NCI-H1048 (cell line): Measurements from ENCODE around the gene TMPRSS6.

Experiments
- DNase-seq: peaks from one replicate; lab custom pipeline; 2025; lab: John Stamatoyannopoulos, UW

The TMPRSS6 gene

DNA sequence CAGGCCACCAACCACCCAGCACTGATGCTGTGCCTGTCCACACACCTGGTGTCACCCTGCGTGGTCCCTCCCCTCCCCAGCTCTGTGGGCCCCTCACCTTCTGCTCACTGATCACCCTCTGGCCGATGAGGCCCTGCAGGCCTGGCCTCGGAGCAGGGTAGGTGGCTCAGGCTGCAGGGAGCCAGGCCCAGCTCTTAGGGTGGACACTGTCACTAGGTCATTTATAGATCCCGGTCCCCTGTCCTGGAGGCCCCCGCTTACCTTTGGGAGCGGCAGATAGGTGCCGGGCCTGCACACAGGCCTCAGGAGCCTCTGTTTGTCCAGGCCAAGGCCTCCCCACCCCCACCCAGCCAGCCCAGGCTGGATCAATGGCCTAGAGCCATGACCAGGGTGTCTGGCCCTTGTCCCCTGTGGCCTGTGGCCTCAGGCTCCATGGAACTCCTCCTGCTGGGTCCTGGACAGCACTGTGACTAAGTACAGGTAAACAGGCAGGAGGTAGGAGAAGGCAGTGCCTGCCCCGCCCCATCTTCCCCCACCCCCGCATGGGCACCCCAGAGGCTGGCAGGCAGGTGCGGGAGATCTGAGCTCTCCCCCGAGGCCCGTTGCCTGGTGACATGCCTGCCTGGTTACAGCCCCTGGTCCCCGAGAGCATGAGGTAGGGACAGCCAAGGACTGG is at the start of gene TMPRSS6:
Gene TMPRSS6, minus strand, starts transcription at position 472 of the 676 bp plus-strand sequence. CDS start 6,296 bp downstream, outside the sequence.
- DNase-seq: no peak

DNA sequence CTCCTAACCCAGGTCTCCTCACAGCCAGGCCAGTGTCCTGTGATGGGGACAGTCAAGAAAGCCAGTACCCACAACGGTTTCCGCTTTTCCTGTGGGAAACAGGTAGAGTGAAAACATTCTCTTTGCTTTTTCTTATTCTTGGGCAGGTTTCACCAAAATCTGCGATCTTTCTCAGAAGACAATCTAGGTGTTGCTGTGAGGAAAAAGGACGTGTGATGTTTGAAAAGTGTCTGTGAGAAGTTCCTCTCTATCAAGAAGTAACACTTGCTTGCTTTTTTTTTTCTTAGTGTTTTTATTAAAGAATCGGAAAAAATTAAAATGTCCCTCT is 49.4 kb upstream of the TMPRSS6 start:
- no peak for DNase-seq

DNA sequence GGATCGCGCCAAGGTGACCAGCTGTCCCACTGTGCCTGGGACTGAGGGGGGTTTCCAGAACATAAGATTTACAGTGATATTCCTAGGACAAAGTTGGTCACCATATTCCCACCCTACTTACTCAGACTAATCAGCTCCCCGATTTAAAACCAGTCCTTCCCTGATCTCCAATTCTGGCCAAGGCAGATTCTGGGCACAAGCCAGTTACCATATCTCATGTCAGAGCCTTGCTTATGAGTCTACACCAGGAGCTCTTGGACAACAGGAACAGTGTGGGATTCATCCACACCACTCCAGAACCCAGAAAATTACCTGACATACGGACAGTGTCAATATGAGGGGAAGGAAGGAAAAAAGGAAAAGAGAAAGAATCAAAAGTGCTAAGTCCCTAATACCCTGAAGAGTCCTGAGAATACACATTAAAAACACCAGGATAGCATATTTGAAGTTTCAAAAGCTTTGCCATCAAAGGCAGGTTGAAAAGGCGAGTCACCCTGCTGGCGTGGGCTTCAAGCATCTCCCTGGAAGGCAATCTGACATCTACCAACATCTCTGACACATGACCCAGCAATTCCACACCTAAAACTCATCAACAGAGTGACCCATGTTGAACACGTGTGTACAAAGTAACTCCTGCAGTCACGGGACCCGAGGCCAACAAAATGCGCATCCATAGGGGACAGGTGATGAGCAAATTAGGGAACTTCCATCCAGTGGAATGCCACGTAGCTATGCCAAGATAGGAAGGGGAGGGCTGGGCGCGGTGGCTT is 48.2 kb upstream of the TMPRSS6 start:
- DNase-seq: no peak

DNA sequence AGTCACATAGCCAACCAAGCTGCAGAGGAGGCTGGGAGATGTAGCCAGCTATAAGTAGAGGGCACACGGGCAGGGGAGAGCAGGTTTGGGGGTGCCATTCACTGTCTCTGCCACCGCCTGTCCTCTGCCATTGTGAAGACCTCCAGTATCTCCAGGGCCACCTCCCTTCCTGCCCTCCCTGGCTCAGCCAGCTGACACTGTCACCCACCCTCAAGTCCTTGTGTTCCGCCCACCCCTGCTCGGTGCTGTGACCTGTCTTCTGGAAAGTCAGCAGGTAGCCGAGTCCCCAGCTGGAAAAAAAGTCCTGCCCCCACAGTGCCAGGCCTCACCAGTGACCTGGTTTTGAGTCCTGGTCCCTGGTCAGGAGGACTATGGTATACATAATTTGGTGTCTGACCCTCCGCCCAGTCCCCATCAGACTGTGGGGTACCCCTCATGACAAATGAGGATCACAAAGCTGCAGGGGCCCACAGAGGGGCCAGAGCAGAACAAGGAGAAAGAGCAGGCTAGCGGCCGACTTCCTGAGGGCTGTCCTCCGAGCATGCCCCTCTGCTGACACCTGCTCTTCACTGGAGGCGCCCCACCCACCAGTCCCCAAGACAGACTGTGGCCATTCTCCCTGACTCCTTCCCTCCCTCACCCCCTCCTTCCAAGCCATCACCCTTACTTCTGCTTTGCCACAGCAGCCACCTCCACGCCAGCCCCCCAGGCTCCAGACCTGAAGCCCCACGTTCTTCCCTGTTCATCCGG is 47.3 kb upstream of the TMPRSS6 start:
- no peak for DNase-seq

DNA sequence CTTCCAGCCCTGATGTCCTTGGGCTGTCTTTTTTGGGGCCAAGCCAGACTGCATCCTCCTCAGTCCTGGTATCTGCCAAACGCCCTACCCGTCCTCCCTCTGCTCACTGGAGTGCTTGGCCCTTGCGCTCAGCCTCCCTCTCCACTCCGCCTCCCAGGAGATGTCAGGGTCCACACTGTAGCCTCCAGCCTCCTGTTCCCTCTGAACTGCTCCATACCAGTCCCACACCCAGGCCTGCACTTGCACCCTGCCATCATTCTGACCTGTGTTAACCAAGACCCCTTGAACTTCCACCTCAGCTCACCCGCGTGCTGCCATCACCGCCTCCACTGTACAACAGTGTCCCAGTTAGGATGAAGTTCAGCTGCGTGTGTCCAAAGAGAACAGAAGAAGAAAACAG is 46.5 kb upstream of the TMPRSS6 start:
- no peak for DNase-seq

DNA sequence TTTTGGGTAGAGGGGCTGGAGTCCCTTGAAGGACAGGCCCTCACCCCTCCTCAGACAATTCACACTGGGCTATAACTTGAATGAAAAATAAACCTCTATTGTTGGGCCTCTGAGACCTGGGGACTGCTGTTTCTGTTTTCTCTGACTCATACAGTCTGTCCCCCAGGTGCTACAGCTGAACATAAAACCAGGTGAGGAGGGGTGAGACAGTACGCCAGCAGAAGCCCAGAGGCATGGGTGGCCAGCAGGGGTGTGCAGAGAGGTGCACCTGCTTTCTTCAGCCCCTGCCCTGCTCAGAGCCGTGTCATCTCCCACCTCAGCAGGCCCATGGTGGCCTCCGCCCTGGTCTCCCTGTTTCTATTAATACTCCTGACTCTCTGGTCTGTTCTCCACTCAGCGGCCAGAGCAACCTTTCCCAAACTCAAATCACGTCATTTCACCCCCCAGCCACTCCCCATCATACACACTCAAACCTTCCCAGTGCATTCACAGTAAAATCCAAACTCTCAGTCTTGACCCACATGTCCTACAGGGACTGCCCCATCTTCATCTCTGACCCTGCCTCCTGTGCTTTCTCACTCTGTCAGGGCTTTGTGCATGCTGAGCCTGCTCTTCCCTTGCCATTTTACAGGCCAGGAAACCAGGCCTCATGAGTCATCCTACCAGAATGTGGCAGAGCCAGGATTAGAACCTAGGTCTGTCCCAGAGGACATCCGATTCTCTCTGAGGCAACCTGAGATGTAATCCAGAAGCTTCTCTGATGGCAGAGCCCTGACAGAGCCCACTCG is 45.6 kb upstream of the TMPRSS6 start:
- no peak for DNase-seq

DNA sequence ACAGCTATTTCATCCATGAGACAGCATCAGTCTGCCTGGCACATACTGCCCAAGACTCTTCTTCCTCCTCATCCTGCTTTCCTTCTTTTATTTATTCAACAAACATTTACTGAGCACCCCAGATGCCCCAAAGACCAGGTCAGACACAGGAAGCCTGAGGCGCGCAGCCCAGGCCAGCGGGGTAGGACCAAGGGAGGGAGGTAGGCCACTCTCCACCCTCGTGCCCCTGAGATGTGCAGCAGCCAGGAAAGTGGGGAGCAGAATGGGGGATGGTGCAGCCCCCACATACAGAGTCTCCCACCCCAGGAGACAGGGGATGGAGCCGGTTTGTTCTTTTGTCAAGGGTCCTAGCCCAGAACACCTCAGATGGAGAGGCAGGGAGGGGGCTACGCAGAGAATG is 44.4 kb upstream of the TMPRSS6 start:
- no peak for DNase-seq

DNA sequence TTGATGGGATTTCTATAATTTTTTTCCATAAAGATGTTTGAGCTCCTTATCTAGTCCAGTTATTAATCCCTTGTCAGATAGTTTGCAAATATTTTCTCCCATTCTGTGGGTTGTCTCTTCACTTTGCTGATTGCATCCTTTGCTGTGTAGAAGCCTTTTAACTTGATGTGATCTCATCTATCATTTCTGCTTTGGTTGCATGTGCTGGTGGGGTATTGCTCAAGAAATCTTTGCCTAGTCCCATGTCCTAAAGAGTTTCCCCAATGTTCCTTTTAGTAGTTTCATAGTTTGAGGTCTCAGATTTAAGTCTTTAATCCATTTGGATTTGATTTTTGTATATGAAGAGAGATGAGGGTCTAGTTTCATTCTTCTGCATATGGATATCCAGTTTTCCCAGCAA is 41.9 kb upstream of the TMPRSS6 start:
- DNase-seq: no peak

DNA sequence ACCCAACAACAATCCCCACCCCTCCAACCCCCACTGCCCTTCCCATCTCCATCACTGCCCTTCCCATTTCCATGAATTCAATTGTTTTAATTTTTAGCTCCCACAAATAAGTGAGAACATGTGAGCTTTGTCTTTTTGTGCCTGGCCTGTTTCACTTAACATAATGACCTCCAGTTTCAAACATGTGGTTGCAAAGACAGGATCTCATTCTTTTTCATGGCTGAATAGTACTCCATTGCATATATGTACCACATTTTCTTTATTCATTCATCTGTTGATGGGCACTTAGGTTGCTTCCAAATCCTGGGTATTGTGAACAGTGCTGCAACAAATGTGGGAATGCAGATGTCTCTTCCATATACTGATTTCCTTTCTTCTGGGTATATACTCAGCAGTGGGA is 41.2 kb upstream of the TMPRSS6 start:
- DNase-seq: no peak

DNA sequence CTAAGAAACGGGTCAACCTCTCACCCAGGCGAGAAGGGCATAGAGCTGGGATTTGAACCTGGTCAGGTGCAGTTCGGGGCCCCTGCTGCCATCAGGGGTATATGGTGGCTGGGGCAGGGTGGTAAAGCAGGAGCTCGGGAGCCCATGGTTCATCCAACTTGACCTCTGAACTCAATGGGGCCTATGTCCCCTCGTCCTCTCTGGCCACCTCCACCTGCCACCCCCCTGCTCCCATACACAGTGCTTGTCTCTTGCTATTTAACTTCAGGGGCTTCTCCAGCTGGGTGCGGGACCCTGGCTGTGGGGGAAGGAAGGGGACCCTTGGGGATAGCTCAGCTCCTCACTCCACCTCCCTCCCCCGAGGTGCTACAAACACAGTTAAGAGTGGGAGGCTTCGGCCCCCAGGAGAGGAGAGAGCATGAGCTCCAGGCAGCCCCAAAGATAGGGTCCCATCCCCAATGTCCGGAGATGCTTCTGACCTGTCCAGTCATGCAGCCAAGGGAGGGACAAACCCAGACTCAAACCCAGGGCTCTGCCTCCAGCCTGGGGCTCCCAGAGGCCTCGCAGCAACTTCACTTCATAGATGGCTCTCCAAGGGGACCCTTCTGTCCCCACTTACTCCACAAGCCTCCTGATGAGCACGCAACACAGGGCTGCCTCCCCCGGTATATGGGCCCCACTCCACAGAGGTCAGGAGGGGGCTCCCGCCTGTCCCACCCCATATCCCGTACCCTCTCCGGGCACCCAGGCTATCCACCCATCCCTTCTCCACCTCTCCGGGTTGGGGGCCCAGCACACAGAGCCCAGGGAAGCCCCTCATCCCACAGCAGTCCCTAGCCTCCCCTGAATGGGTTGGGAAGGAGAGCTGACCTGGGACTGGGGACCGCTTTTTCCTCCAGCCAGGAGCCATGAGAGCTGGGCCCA is 39.5 kb upstream of the TMPRSS6 start:
- no peak for DNase-seq

DNA sequence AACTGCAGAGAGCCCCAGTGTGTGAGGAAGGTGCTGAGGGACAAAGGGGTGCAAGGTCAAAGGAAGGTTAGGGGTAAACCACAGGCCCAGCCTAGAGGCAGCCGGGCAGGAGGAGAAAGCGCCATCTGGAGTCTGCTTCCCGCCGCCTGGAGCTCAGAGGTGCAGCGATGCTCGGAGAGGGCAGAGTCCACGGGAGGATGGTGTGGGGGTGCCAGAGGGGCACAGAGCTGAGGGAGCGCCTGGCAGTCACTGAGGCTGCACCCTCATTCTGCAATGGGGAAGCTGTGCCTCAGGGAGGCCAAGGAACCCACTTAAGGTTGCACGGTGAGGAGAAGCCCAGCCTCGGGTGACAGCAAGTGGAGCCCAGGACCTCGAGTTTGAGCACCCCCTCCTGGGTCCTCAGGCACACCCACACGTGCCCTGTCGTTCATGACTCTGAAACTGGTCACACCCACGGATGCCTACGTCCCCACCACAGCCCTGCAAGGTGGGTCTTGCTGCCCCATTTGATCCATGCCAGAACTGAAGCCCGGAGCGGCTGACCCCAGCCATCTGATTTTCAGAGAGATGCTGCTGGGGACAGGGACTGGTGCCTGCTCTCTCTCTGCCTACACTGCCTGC is 38.6 kb upstream of the TMPRSS6 start:
- no peak for DNase-seq

DNA sequence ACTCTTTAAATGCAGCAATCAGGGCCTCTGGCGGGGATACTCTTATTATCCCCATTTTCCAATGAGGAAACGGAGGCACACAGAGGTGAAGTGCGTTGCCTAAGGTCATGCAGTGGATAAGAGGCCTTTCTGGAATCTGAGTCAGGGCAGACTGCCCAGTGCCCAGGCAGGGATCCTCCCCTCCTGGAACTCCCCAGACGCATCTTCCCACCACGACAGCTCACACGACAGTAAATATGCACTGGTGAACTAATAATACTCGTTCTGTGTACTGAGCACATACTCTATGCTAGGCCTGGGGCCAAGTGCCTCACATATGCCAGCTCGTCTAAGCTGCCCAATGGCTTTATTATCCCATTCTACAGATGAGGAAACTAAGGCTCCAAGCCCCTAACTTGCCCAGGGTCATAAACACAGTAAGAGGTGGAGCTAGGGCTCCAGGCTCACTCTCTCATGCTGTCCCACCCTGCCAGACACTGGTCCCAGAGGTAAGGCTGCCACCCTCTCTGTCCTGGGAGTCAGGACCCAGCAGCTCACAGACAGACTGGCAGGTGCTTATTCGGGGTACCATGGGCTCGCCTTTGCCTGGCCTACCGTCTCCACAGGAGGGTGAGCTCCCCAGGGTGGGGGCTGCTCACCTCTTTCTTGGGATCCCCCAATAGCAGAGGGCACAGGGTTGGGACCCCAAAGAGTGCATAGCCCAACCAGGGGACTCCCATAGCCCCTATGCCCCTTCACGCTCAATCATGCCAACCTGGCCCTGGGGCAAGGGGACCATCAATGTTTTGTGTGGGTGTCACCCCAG is 37.9 kb upstream of the TMPRSS6 start:
- no peak for DNase-seq

DNA sequence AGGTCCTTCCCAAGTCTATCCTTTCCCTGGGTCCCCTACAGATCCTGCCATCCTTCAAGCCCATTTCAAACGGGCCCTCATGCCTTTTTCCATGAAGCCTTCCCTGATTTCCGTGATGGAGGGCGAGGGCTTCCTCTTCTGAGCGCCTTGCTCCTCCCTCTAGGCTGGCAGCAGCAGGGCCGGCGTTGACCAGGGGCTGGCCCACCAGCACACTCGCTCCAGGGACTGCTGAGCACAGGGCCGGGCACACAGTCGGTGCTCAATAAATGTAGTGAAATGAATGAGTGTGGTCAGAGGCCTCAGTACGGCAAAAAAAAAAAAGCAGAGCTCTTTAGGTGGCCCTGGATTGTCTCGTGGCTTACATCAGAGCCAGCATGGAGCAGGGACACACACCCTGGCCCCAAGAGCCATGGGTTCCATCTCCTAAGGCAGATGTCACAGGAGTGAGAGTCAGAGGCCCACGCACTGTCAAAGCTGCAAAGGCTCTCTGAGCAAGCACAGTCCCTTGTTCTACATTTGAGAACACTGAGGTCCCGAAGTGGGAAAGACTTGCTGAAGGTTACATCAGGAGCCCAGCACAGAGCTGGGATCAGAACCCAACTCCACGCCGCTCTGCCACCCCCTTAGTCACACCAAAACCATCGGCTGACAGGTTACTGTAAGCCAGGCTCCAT is 37.1 kb upstream of the TMPRSS6 start:
- DNase-seq: no peak

DNA sequence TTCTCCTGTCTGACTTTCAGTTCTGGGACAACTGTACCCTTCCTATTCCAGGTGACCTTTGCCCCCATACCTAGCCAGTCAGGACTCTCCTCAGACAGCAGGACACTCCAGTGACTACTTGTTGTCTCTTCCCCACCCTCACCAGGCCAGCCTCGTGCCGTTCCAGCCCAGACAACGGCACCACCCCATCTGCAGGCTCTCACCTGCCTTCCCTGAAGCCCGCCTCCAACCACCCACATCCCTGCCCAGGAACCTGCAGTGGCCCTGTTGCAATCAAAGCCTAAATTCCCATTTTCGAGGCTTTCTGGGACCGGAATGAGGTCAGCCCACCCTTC is 36.5 kb upstream of the TMPRSS6 start:
- DNase-seq: no peak

DNA sequence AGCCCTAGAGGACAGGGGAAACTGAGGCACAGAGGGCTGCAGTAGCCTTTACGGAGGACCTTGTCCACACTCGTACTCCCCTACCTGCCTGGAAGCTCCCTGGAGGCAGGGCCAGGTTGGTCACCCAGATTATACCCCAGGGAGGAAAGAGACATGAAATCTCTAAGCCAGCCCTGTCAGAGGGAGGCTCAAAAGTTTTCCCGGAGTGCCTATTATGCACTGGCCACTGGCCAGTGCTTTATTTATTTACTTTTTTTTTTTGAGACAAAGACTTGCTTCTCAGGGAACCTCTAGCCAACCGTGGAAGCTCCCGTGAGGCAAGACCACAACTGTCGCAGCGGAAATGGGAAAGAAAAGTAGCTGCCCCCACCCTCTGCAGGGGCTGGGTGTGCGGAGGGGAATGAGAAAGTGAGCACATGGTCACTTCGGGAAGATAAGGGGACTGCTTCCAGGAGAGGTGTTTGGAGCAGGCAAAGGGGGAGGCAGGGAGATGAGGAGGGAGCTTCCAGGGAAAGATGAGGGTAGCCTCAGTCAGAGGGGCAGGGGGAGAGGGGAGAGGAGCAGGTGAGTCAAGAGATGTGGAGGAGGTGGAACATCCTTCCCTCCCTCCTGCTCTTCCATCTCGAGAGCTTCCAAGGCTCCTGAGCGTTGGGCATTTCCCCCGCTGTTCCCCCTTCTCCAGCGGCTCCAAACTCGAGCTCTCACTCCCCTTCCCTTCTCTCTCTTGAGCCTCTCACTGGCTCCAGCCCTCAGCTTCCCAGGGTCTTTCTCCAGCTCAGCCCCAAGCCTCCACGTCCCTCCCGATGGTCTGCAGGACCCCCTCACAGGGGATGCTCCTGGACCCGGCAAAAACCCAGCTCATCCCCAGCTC is 35.9 kb upstream of the TMPRSS6 start:
- no peak for DNase-seq

DNA sequence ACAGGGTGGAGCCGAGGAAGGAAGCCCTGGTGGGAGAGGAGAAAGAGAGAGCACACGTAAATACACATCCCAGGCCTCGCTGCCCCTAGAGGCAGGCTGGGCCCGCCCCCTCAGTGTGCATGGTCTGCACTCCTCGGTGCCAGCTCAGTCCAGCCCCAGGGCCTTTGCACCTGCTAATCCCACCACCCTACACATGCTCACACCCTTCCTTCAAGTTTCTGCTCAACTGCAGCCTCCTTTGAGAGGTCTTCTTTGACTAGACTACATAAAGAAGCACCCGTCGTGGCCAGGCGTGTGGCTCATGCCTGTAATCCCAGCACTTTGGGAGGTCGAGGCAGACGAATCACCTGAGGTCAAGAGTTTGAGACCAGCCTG is 34.7 kb upstream of the TMPRSS6 start:
- no peak for DNase-seq

DNA sequence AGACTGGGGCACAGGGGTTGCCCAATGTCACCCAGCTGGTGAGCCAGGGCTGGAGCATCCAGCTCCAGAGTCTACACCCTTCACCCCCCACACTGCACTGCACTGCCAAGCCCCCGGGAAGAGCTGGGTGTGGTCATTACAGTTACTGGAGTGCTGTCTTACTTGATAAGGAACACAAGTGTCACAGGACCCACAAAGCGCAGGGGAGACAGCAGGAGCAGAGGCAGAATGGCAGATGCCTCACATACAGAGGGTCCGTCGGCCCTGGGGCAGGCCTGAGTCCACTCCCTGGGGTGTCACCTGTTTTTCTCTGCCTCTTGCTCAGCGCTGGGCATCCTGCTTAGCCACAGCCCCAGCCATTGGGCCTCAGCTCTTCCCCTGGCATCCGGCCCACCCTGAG is 32.5 kb upstream of the TMPRSS6 start:
- no peak for DNase-seq

DNA sequence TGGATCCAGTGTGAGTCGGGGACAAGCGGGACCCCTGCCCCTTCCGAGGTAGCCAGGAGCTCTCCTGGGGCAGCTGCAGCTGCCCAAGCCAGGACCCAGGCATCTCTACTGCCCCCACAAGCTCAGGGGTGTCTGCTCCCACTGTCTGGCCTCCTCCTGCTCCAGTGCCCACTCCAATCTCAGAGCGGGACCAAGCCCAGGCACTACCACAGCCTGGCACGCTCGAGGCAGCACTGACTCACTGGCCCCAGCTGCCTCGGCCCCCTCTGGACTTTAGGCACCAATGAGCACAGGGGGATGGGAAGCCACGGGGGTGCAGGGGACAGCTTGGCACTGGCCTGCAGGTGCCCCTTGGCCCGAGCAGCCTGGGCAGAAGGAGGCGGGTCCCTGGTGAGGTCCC is 32.0 kb upstream of the TMPRSS6 start:
- DNase-seq: no peak
